ENCODE results near the gene HOXD12.

HOXD12 gene

DNA sequence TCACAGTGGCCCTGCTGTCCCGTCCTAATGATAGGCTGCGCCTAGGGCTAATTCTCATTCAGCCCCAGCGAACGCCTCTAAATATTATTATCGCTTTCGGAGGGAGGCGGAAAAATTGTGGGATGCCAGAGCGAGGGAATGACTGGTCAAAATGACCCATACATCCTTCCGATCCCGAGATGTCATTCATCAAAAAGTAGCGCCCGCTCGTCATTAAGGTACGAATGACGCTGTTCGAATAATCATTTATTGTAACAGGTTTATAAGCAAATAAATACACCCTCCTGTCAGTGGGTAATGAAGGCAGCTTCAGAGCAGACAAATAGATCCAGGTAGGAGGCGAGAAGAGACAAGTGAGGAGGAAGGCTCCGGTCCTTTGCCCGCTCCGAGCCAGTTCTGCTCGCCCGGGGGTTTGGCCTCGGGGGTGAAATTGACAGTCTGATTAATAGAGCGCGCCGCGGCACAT lies 15.8 kb upstream of the HOXD12 start, which contains the start of gene EVX2:
EVX2 (minus strand) TSS at position 167 of the 466 bp plus-strand sequence. CDS start 186 bp downstream, outside the sequence.
- no peak for DNase-seq (ENCODE audit: low read depth in 1 of 2, low spot score in 1 of 2)
- TF ChIP-seq JUND (IDR thresholded peaks at IDR 0.05; ENCODE audit: low read depth), result no peak
- in situ Hi-C loops (cut with HindIII; ENCODE audit: low pct_unique_long_range_greater_than_20kb, low sequenced_read_pairs), result no loop called here

DNA sequence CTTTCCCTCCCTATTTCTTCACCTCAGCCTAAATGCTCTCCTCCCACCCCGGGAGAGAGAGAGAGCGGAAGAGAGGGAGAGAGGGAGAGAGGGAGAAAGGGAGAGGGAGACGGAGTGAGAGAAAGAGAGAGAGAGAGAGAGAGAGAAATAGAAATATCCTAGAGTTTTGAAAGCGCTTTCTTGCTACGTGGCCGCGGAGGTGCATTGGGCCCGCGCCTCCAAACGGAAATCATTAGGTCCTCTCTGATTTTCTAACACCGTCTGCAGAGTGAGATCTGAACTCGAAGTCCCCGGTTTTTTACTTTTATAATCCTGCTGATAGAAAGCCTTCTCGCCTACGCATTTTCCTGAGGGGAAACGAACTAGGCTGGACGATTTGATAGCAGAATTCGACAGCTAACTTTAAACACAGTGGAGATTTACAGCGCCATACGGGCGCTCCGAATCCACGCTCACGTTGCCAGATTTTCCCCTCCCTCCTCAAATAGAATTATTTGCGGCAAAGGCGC lies 14.9 kb upstream of the HOXD12 start:
- no peak for TF ChIP-seq JUND (IDR thresholded peaks at IDR 0.05; ENCODE audit: low read depth)
- in situ Hi-C loops (cut with HindIII; ENCODE audit: low pct_unique_long_range_greater_than_20kb, low sequenced_read_pairs), result no loop called here

GRCh38 chr2:176085120-176085788 lies 14.3 kb upstream of the HOXD12 start:
- in situ Hi-C loops (cut with HindIII; ENCODE audit: low pct_unique_long_range_greater_than_20kb, low sequenced_read_pairs), result no loop called here
- DNase-seq (ENCODE audit: low read depth in 1 of 2, low spot score in 1 of 2), result no peak
- no peak for TF ChIP-seq JUND (IDR thresholded peaks at IDR 0.05; ENCODE audit: low read depth)

More for the DNA sequence above, 14.9 kb upstream of the HOXD12 start:
- DNase-seq (ENCODE audit: low read depth in 1 of 2, low spot score in 1 of 2), result no peak

DNA sequence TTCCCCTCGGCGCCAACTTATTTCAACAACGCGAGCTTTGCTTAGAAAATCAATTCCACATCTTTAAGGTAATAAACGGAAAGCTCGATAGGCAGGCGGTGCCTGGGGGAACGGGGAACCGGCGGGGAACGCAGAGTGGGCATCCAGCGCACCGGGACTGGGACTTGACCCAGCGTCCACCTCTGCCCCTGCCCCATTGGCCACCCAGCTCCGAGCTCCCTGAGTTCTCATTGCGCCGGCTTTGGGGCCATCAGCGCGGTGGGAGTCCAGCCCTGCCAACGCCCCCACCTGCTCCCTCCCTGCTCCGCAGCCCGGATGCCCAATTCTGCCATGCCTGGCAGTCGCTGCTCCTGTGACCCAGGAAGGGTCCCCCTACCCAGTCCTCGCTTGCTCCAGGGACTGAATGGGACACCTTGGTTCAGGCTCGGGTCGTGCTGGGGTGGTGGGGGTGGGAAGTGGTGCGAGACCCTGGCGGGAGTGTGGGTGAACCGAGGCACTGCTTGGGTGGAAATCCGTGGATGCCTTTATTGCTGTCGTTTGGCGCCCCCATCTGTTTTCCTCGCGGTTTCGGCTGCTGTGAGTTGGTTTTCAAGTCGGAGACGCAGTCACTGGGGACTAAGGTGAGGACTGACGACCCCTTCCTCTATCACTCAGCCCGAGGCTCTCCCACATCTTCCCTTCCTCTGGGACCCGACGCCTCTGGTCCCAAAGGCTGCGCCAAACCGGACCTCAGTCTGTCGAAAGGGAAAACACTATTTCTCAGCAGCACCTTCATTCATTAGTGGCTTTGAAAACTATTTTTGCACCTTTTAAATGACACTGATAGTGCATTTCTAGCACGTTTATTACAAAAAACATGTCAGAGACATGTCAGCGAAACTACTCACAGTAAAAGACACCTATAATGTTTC lies 13.5 kb upstream of the HOXD12 start:
- TF ChIP-seq JUND (IDR thresholded peaks at IDR 0.05; ENCODE audit: low read depth), result no peak
- DNase-seq (ENCODE audit: low read depth in 1 of 2, low spot score in 1 of 2), result peak; percentile 59 to 83
- in situ Hi-C loops (cut with HindIII; ENCODE audit: low pct_unique_long_range_greater_than_20kb, low sequenced_read_pairs), result no loop called here

GRCh38 chr2:176087330-176088047 lies 12.1 kb upstream of the HOXD12 start:
- TF ChIP-seq JUND (IDR thresholded peaks at IDR 0.05; ENCODE audit: low read depth), result no peak
- no peak for DNase-seq (ENCODE audit: low read depth in 1 of 2, low spot score in 1 of 2)

GRCh38 chr2:176088048-176088936 lies 11.3 kb upstream of the HOXD12 start:
- DNase-seq (ENCODE audit: low read depth in 1 of 2, low spot score in 1 of 2), result peak; percentile 68 to 93
- TF ChIP-seq JUND (IDR thresholded peaks at IDR 0.05; ENCODE audit: low read depth), result no peak
- in situ Hi-C loops (cut with HindIII; ENCODE audit: low pct_unique_long_range_greater_than_20kb, low sequenced_read_pairs), result no loop called here

More at GRCh38 chr2:176087330-176088047, 12.1 kb upstream of the HOXD12 start:
- in situ Hi-C loops (cut with HindIII; ENCODE audit: low pct_unique_long_range_greater_than_20kb, low sequenced_read_pairs), result no loop called here

GRCh38 chr2:176088937-176089842 lies 10.4 kb upstream of the HOXD12 start:
- TF ChIP-seq JUND (IDR thresholded peaks at IDR 0.05; ENCODE audit: low read depth), result no peak
- no peak for DNase-seq (ENCODE audit: low read depth in 1 of 2, low spot score in 1 of 2)
- in situ Hi-C loops (cut with HindIII; ENCODE audit: low pct_unique_long_range_greater_than_20kb, low sequenced_read_pairs), result no loop called here

DNA sequence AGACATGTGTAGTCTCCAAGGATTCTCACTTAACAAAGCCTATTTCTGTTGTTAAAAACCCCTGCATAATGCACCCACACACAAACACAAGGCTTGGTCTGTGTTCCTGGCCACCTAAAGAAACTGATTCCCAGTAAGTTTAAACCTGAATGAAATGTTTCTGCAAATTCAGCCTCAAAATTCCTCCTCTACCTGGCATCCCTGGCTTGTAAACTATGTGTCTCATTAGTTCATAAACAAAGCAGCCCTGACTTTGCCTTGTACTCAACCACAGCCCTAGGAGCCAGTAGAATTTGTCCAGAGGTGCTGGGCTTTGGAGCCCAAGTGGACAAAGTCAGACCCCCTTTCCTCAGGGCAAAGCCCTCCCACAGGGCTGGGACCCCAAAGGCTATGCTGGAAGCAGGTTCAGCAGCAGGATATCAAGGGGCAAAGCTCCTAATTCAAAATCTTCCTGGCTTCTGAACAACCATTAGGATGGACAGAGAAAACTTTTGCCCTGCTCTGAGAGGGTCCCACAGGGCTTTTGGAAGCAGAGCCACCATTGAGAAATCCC lies 9.7 kb upstream of the HOXD12 start:
- in situ Hi-C loops (cut with HindIII; ENCODE audit: low pct_unique_long_range_greater_than_20kb, low sequenced_read_pairs), result no loop called here
- no peak for TF ChIP-seq JUND (IDR thresholded peaks at IDR 0.05; ENCODE audit: low read depth)
- DNase-seq (ENCODE audit: low read depth in 1 of 2, low spot score in 1 of 2), result no peak

DNA sequence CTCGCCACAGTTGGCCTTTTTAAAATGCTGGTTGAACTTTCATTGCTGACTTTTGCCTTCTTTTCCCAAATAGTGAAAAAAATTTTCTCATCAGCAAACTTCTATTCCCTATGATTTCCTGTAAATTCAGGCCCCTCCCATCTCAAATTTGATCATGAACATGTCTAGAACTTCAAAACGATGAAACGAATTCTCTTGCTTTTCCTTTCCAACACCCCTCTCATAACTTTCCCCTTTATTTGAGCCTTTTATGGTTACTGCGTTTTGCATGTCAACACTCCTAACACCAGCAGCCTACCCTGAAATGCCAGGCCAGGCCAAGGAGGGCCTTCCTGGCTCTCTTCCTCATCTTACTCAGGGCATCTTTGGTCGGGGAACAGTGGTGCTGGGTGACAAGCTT lies 8.7 kb upstream of the HOXD12 start:
- DNase-seq (ENCODE audit: low read depth in 1 of 2, low spot score in 1 of 2), result no peak
- no peak for TF ChIP-seq JUND (IDR thresholded peaks at IDR 0.05; ENCODE audit: low read depth)
- in situ Hi-C loops (cut with HindIII; ENCODE audit: low pct_unique_long_range_greater_than_20kb, low sequenced_read_pairs), result no loop called here

All from T47D (cell line).